K562 (cell line): ENCODE measurements around the gene PACSIN3. TPM values are rescaled to one million over a fixed set of nuclear protein-coding genes. Genes with fewer than 3 reads are reported as not detected.

Source experiments
- BRD4 ChIP-seq: fragments of 200-600 bp; sonication (generic); IDR thresholded peaks from 2 replicates; pipeline ENCODE4 v1.6.1; 2017; ENCODE audit warnings: inconsistent platforms
- CBFA2T3 ChIP-seq: fragments of 450-650 bp; IDR thresholded peaks from 2 replicates; pipeline ENCODE4 v1.6.1; 2017
- CC2D1A ChIP-seq: fragments of 450-650 bp; IDR thresholded peaks from 2 replicates; pipeline ENCODE4 v1.6.1; 2017; ENCODE audit warnings: mild to moderate bottlenecking
- COPS2 ChIP-seq: fragments of 450-650 bp; conservative IDR thresholded peaks from 2 replicates; pipeline ENCODE4 v1.6.1; 2016; ENCODE audit warnings: mild to moderate bottlenecking, moderate library complexity
- CREB1 ChIP-seq, 2 experiments: sonication (generic) in 1 of 2; formaldehyde crosslinking in 1 of 2; IDR thresholded peaks; 2 replicates each; pipeline versions ENCODE4 v1.6.1 to v1.8.0; 2012 to 2022; ENCODE audit warnings: inconsistent platforms in 1 of 2, mild to moderate bottlenecking in 1 of 2, missing genetic modification reagents in 1 of 2, moderate library complexity in 1 of 2
- CREB3L1 ChIP-seq: fragments of 450-650 bp; IDR thresholded peaks from 2 replicates; pipeline ENCODE4 v1.6.1; 2014; ENCODE audit warnings: low read depth, mild to moderate bottlenecking, moderate library complexity, borderline replicate concordance
- HDAC8 ChIP-seq: fragments of 450-650 bp; IDR thresholded peaks from 2 replicates; pipeline ENCODE4 v1.6.1; 2016; ENCODE audit warnings: mild to moderate bottlenecking, missing genetic modification characterization, moderate library complexity, missing compliant biosample characterization
- KAT7 ChIP-seq: sonication (generic); formaldehyde crosslinking; IDR thresholded peaks from 2 replicates; pipeline ENCODE4 v1.8.0; 2022; ENCODE audit warnings: missing genetic modification reagents, mild to moderate bottlenecking, borderline replicate concordance
- RERE ChIP-seq: sonication (generic); formaldehyde crosslinking; IDR thresholded peaks from 2 replicates; pipeline ENCODE4 v1.8.0; 2023; ENCODE audit warnings: missing genetic modification reagents, mild to moderate bottlenecking, borderline replicate concordance
- RUNX1 ChIP-seq: sonication (generic); IDR thresholded peaks from 2 replicates; pipeline ENCODE4 v1.6.1; 2016; ENCODE audit warnings: antibody characterized with exemption, low read depth
- XRCC3 ChIP-seq: fragments of 450-650 bp; IDR thresholded peaks from 2 replicates; pipeline ENCODE4 v1.6.1; 2017; ENCODE audit warnings: mild to moderate bottlenecking, moderate library complexity
- ZBTB33 ChIP-seq: sonication (generic); formaldehyde crosslinking; IDR thresholded peaks from 2 replicates; pipeline ENCODE4 v1.8.1; 2023; ENCODE audit warnings: mild to moderate bottlenecking, missing genetic modification reagents
- ZNF41 ChIP-seq: fragments of 250-450 bp; sonication (Bioruptor Pico); conservative IDR thresholded peaks from 2 replicates; pipeline ENCODE4 v1.4.0; 2020; ENCODE audit warnings: mild to moderate bottlenecking
- polyA plus RNA-seq, 8 experiments: library from polyadenylated mRNA; depleted of rRNA in 4 of 8; stranded (reverse) in 5 of 8; unstranded in 3 of 8; fragments of >200 nt; fragmentation: Nextera tagmentation in 2 of 8; fragmentation: Illumina TruSeq in 1 of 8; extraction: Ambion mirVana in 2 of 8; extraction: Trizol in 1 of 8; gene quantifications; 2 replicates each; pipeline versions ENCODE4 v1.2.1 to v1.2.3, GENCODE V29; 2011 to 2014; ENCODE audit warnings: inconsistent platforms in 1 of 8, missing spikeins in 1 of 8
- total RNA-seq, 7 experiments: library from RNA; depleted of rRNA in 6 of 7; stranded (reverse); fragments of >200 nt in 6 of 7; fragmentation: Illumina TruSeq in 2 of 7; extraction: Trizol in 2 of 7; gene quantifications; 2 replicates each; pipeline versions ENCODE4 v1.2.1 to v1.2.3, GENCODE V29; 2011 to 2021; ENCODE audit warnings: low replicate concordance in 1 of 7

PACSIN3 gene
- total and polyA plus RNA-seq, 9 of the 15 experiments (the other 6 are each of a cell fraction or from before 2014, with no cell fraction given), result 0.13 to 18.1 (median 7.1) TPM

- TF ChIP-seq BRD4 (no peak), ZNF41 (CRISPR knock-in tag) (no peak), CC2D1A (no peak), CREB1 (IDR thresholded peaks at IDR 0.05) (no peak), CREB1 (CRISPR knock-in tag; IDR thresholded peaks at IDR 0.05) (no peak), CBFA2T3 (no peak), RUNX1 (no peak), RERE (no peak), KAT7 (CRISPR knock-in tag) (no peak), ZBTB33 (no peak), HDAC8 (tag) (no peak), CREB3L1 (no peak), COPS2 (no peak), XRCC3 (no peak)
Observed at GRCh38 chr11:47182380-47182779, 3.9 kb downstream of the PACSIN3 start (continued).
